ENCODE data around the gene PRC1.

The PRC1 gene

GRCh38 chr15:90956274-90957030 is 37.9 kb downstream of the PRC1 start:
- H3K4me1 ChIP-seq (ENCODE audit: control insufficient read depth, insufficient read depth, low read length, poor library complexity, severe bottlenecking) = peaks cover 23% of the 10 kb centered on the region
- H3K9me3 ChIP-seq (ENCODE audit: control insufficient read depth, low read length) = no peaks in the 10 kb centered on the region
- H3K27me3 ChIP-seq (replicated peaks; ENCODE audit: control insufficient read depth, insufficient read depth, low read length, poor library complexity, severe bottlenecking) = no peaks in the 10 kb centered on the region
- no peak overlapping the region for H3K27ac ChIP-seq (ENCODE audit: insufficient read depth, low read length, poor library complexity, severe bottlenecking)
- H3K4me3 ChIP-seq (ENCODE audit: insufficient read depth, low read depth, low read length, poor library complexity, severe bottlenecking) = peak overlapping the region; percentile 35
- H3K36me3 ChIP-seq (ENCODE audit: control insufficient read depth, insufficient read depth, low read length) = peaks cover 15% of the 10 kb centered on the region
- peak; percentile 24 to 60 (median 33) for DNase-seq

GRCh38 chr15:90955624-90956273 is 38.6 kb downstream of the PRC1 start:
- H3K36me3 ChIP-seq (ENCODE audit: control insufficient read depth, insufficient read depth, low read length) = peaks cover 11% of the 10 kb centered on the region
- no peak for DNase-seq
- no peaks in the 10 kb centered on the region for H3K9me3 ChIP-seq (ENCODE audit: control insufficient read depth, low read length)
- peak overlapping the region; percentile 35 for H3K4me3 ChIP-seq (ENCODE audit: insufficient read depth, low read depth, low read length, poor library complexity, severe bottlenecking)
- H3K27me3 ChIP-seq (replicated peaks; ENCODE audit: control insufficient read depth, insufficient read depth, low read length, poor library complexity, severe bottlenecking) = no peaks in the 10 kb centered on the region
- H3K4me1 ChIP-seq (ENCODE audit: control insufficient read depth, insufficient read depth, low read length, poor library complexity, severe bottlenecking) = peaks cover 23% of the 10 kb centered on the region
- no peak overlapping the region for H3K27ac ChIP-seq (ENCODE audit: insufficient read depth, low read length, poor library complexity, severe bottlenecking)

GRCh38 chr15:90954712-90955623 is 39.4 kb downstream of the PRC1 start, which contains the start of gene RCCD1:
Gene RCCD1 (plus strand): TSS chr15:90954884. CDS start chr15:90956735, 1,851 bp downstream.
- peak; percentile 77 to 87 (median 84) for DNase-seq
- peaks cover 23% of the 10 kb centered on the region for H3K4me1 ChIP-seq (ENCODE audit: control insufficient read depth, insufficient read depth, low read length, poor library complexity, severe bottlenecking)
- peaks cover 16% of the 10 kb centered on the region for H3K36me3 ChIP-seq (ENCODE audit: control insufficient read depth, insufficient read depth, low read length)
- H3K9me3 ChIP-seq (ENCODE audit: control insufficient read depth, low read length) = no peaks in the 10 kb centered on the region
- peak within 1 kb of the TSS; percentile 68 for H3K4me3 ChIP-seq (ENCODE audit: insufficient read depth, low read depth, low read length, poor library complexity, severe bottlenecking)
- no peaks in the 10 kb centered on the region for H3K27me3 ChIP-seq (replicated peaks; ENCODE audit: control insufficient read depth, insufficient read depth, low read length, poor library complexity, severe bottlenecking)
- H3K27ac ChIP-seq (ENCODE audit: insufficient read depth, low read length, poor library complexity, severe bottlenecking) = peak within 1 kb of the TSS; percentile 91

- H3K9me3 ChIP-seq (ENCODE audit: control insufficient read depth, low read length) = no peaks in the 10 kb centered on the region
- H3K27me3 ChIP-seq (replicated peaks; ENCODE audit: control insufficient read depth, insufficient read depth, low read length, poor library complexity, severe bottlenecking) = no peaks in the 10 kb centered on the region
- H3K4me3 ChIP-seq (ENCODE audit: insufficient read depth, low read depth, low read length, poor library complexity, severe bottlenecking) = peak overlapping the region; percentile 68
- no peak for DNase-seq
- H3K4me1 ChIP-seq (ENCODE audit: control insufficient read depth, insufficient read depth, low read length, poor library complexity, severe bottlenecking) = peaks cover 23% of the 10 kb centered on the region
- peak overlapping the region; percentile 91 for H3K27ac ChIP-seq (ENCODE audit: insufficient read depth, low read length, poor library complexity, severe bottlenecking)
- H3K36me3 ChIP-seq (ENCODE audit: control insufficient read depth, insufficient read depth, low read length) = peaks cover 24% of the 10 kb centered on the region
Observed at GRCh38 chr15:90953947-90954711, 40.2 kb downstream of the PRC1 start.

GRCh38 chr15:90952901-90953677 is 41.2 kb downstream of the PRC1 start:
- Histone ChIP-seq H3K27me3 (replicated peaks; ENCODE audit: control insufficient read depth, insufficient read depth, low read length, poor library complexity, severe bottlenecking) (no peaks in the 10 kb centered on the region), H3K36me3 (ENCODE audit: control insufficient read depth, insufficient read depth, low read length) (peaks cover 31% of the 10 kb centered on the region), H3K4me1 (ENCODE audit: control insufficient read depth, insufficient read depth, low read length, poor library complexity, severe bottlenecking) (peaks cover 23% of the 10 kb centered on the region), H3K4me3 (ENCODE audit: insufficient read depth, low read depth, low read length, poor library complexity, severe bottlenecking) (no peak overlapping the region), H3K27ac (ENCODE audit: insufficient read depth, low read length, poor library complexity, severe bottlenecking) (no peak overlapping the region), H3K9me3 (ENCODE audit: control insufficient read depth, low read length) (no peaks in the 10 kb centered on the region)
- DNase-seq = no peak

- Histone ChIP-seq H3K36me3 (ENCODE audit: control insufficient read depth, insufficient read depth, low read length) (peaks cover 51% of the 10 kb centered on the region), H3K27ac (ENCODE audit: insufficient read depth, low read length, poor library complexity, severe bottlenecking) (no peak overlapping the region), H3K4me3 (ENCODE audit: insufficient read depth, low read depth, low read length, poor library complexity, severe bottlenecking) (no peak overlapping the region), H3K4me1 (ENCODE audit: control insufficient read depth, insufficient read depth, low read length, poor library complexity, severe bottlenecking) (peaks cover 13% of the 10 kb centered on the region), H3K9me3 (ENCODE audit: control insufficient read depth, low read length) (no peaks in the 10 kb centered on the region), H3K27me3 (replicated peaks; ENCODE audit: control insufficient read depth, insufficient read depth, low read length, poor library complexity, severe bottlenecking) (no peaks in the 10 kb centered on the region)
- no peak for DNase-seq
Observed at GRCh38 chr15:90950676-90951075, 43.7 kb downstream of the PRC1 start.

GRCh38 chr15:90949979-90950675 is 44.2 kb downstream of the PRC1 start:
- Histone ChIP-seq H3K36me3 (ENCODE audit: control insufficient read depth, insufficient read depth, low read length) (peaks cover 52% of the 10 kb centered on the region), H3K4me3 (ENCODE audit: insufficient read depth, low read depth, low read length, poor library complexity, severe bottlenecking) (no peak overlapping the region), H3K27me3 (replicated peaks; ENCODE audit: control insufficient read depth, insufficient read depth, low read length, poor library complexity, severe bottlenecking) (no peaks in the 10 kb centered on the region), H3K9me3 (ENCODE audit: control insufficient read depth, low read length) (no peaks in the 10 kb centered on the region), H3K27ac (ENCODE audit: insufficient read depth, low read length, poor library complexity, severe bottlenecking) (no peak overlapping the region), H3K4me1 (ENCODE audit: control insufficient read depth, insufficient read depth, low read length, poor library complexity, severe bottlenecking) (peaks cover 8% of the 10 kb centered on the region)
- DNase-seq = no peak

- no peaks in the 10 kb centered on the region for H3K9me3 ChIP-seq (ENCODE audit: control insufficient read depth, low read length)
- H3K27ac ChIP-seq (ENCODE audit: insufficient read depth, low read length, poor library complexity, severe bottlenecking) = no peak overlapping the region
- DNase-seq = no peak
- H3K4me1 ChIP-seq (ENCODE audit: control insufficient read depth, insufficient read depth, low read length, poor library complexity, severe bottlenecking) = no peaks in the 10 kb centered on the region
- peaks cover 69% of the 10 kb centered on the region for H3K36me3 ChIP-seq (ENCODE audit: control insufficient read depth, insufficient read depth, low read length)
- no peak overlapping the region for H3K4me3 ChIP-seq (ENCODE audit: insufficient read depth, low read depth, low read length, poor library complexity, severe bottlenecking)
- H3K27me3 ChIP-seq (replicated peaks; ENCODE audit: control insufficient read depth, insufficient read depth, low read length, poor library complexity, severe bottlenecking) = no peaks in the 10 kb centered on the region
Observed at GRCh38 chr15:90948506-90948905, 45.8 kb downstream of the PRC1 start.
